HG03159 (cell line): ENCODE results near the gene SAMMSON.

ENCODE experiments used
- ATAC-seq: cut with Tn5 transposase; IDR thresholded peaks from one replicate; pipeline ENCODE4 v1.9.1; 2021; ENCODE audit warnings: mild to moderate bottlenecking, moderate library complexity; ENCODE audit not compliant: unreplicated experiment

Gene SAMMSON

GRCh38 chr3:70085613-70086012, 86.1 kb downstream of the SAMMSON start:
- ATAC-seq: no peak

- no peak for ATAC-seq
These were observed 86.8 kb downstream of the SAMMSON start for GRCh38 chr3:70086336-70086735.

- ATAC-seq: peak; percentile 73
These were observed 90.9 kb downstream of the SAMMSON start for GRCh38 chr3:70090322-70090913.

GRCh38 chr3:70094197-70094596, 94.7 kb downstream of the SAMMSON start:
- ATAC-seq: no peak

- no peak for ATAC-seq
These were observed 95.7 kb downstream of the SAMMSON start for GRCh38 chr3:70095260-70095659.

DNA sequence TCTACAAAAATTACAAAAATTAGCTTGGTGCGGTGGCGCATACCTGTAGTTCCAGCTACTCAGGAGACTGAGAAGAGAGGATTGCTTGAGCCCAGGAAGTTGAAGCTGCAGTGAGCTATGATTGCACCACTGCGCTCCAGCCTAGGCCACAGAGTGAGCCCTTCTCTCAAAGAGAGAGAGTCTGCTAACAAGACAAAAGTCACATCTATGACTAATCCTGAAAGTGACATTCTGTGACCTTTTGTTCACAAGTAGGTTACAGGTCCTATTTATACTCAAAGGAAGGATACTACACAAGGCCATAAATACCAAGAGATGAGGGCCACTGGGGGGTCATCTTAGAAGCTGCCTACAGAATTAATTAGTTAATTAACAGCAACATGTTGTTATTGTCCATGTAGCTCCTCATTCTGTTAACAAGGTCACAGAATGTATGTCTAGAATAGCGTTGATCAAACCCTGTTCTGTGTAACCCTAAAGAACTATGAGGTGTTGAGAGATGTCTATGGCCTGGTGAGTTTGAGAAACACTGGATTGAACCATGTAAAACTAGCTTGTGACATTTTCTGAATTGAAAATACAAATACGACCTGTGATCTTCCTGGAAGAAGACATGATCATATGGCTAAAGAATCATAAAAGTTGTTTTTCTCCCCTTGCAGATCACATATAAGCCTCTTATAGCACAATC, 97.0 kb downstream of the SAMMSON start:
- ATAC-seq: peak; percentile 95

GRCh38 chr3:70097084-70097483, 97.6 kb downstream of the SAMMSON start:
- no peak for ATAC-seq

DNA sequence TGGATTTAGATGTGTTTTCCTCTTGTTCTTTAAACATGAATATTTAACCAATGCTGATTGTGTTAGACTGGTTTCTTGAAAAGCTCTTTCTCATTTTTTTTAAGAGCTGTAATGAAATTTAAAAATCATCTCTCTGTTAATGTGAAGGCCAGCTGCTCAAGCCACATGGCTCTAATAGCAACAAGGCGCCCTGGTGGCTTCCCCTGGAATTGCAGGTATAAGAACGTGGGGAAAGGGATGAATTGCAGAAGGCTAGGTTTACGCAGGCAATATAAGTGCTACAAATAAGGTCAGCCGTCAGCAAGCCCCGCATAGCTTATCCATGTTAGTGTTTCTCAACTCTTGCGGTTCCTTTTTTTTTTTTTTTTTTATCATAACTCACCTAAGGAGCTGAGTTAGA, 108.5 kb downstream of the SAMMSON start:
- no peak for ATAC-seq

- no peak for ATAC-seq
These were observed 109.0 kb downstream of the SAMMSON start for GRCh38 chr3:70108546-70108945.

GRCh38 chr3:70110066-70110465, 110.5 kb downstream of the SAMMSON start:
- no peak for ATAC-seq

DNA sequence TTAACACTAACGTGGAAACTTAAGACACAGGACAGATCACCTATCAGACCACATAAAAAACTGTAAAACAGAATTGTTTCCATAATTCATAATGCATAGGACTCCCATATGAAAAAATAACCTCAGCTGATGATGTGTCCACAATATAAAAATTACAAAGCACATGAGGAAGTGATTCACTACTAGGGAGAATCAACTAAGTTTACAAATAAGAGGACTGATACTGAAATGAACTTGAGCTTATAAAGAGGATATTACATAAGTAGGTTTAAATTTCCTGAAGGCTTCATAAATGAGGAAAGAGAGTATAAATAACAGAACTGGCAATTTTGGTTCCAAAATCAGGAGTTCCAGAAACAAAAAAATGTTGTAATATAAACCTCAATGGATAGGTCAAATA, 111.9 kb downstream of the SAMMSON start:
- ATAC-seq: no peak

- no peak for ATAC-seq
These were observed 113.2 kb downstream of the SAMMSON start for GRCh38 chr3:70112751-70113150.

- ATAC-seq: no peak
These were observed 114.9 kb downstream of the SAMMSON start for GRCh38 chr3:70114431-70114830.

DNA sequence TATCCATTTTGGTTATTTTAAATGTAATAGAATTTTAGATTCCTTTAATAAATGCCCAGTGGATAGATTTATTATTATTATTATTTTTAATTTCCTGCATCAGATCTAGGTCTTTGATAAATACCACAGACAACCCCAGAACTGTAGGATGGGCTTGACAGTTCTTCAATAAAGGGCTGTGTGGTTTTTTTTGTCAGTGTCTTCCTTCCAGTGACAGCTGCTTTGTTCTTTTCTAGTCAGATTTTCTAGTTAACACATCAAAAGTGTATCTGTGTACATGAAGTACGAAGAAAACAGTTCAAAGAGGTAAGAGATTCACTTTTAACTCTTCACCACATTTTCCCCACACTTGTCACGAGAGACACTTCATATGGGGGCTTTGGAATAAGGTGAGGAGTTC, 120.3 kb downstream of the SAMMSON start:
- no peak for ATAC-seq
